ENCODE results near the gene CEP95.
A peak's percentile ranks its signal among the peaks of the same experiment; 100 is the strongest.
"Not testable (repeated sequence)": the region's sequence is repeated elsewhere in the genome, so short reads cannot be mapped to it uniquely, and the experiment has no call there.

CEP95 gene

GRCh38 chr17:64506576-64507412 is at the start of gene CEP95:
TSS of gene CEP95 (plus strand) at chr17:64506977. CDS start at chr17:64507098, 121 bp downstream.
- DNase-seq = peak; percentile 95 to 97

- no peak for DNase-seq
These were observed 49.6 kb upstream of the CEP95 start for GRCh38 chr17:64457156-64457555.

- DNase-seq = no peak
These were observed 48.0 kb upstream of the CEP95 start for GRCh38 chr17:64458756-64459155.

- DNase-seq = no peak
These were observed 47.5 kb upstream of the CEP95 start for GRCh38 chr17:64459284-64459747.

- DNase-seq = not testable (repeated sequence)
These were observed 47.0 kb upstream of the CEP95 start for GRCh38 chr17:64459818-64460217.

- no peak for DNase-seq
These were observed 45.8 kb upstream of the CEP95 start for GRCh38 chr17:64460955-64461354.

- no peak for DNase-seq
These were observed 45.0 kb upstream of the CEP95 start for GRCh38 chr17:64461788-64462187.

GRCh38 chr17:64466019-64466735 is 40.6 kb upstream of the CEP95 start:
- DNase-seq = no peak

GRCh38 chr17:64466834-64467233 is 39.9 kb upstream of the CEP95 start:
- DNase-seq = not testable (repeated sequence)

- no peak for DNase-seq
These were observed 36.2 kb upstream of the CEP95 start for GRCh38 chr17:64470625-64471024.

GRCh38 chr17:64471440-64471839 is 35.3 kb upstream of the CEP95 start:
- no peak for DNase-seq

GRCh38 chr17:64472564-64472963 is 34.2 kb upstream of the CEP95 start:
- no peak for DNase-seq

- DNase-seq = no peak
These were observed 28.9 kb upstream of the CEP95 start for GRCh38 chr17:64477849-64478248.

- no peak for DNase-seq
These were observed 25.8 kb upstream of the CEP95 start for GRCh38 chr17:64480951-64481350.

- DNase-seq = no peak
These were observed 22.4 kb upstream of the CEP95 start for GRCh38 chr17:64484380-64484779.

- no peak for DNase-seq
These were observed 18.5 kb upstream of the CEP95 start for GRCh38 chr17:64488301-64488700.

- DNase-seq = peak; percentile 56 to 72
These were observed 15.5 kb upstream of the CEP95 start for GRCh38 chr17:64491034-64491860.

- DNase-seq = no peak
These were observed 14.8 kb upstream of the CEP95 start for GRCh38 chr17:64491994-64492393.

- DNase-seq = no peak
These were observed 14.2 kb upstream of the CEP95 start for GRCh38 chr17:64492481-64493109.

GRCh38 chr17:64494121-64494520 is 12.7 kb upstream of the CEP95 start:
- DNase-seq = no peak

GRCh38 chr17:64495300-64495699 is 11.5 kb upstream of the CEP95 start:
- DNase-seq = not testable (repeated sequence)

- no peak for DNase-seq
These were observed 10.4 kb upstream of the CEP95 start for GRCh38 chr17:64496348-64496785.

Data from activated T-cell treated with anti-CD3 and anti-CD28 coated beads, Interleukin-2, amount 50 U/mL, for 48 hours (primary cell).